Astrocyte (in vitro differentiated cells and primary cell): ENCODE data around the gene ARMC12.

Experiments used
- CTCF ChIP-seq: IDR thresholded peaks from 2 replicates; pipeline ENCODE4 v1.5.1; 2011; ENCODE audit warnings: low read depth, mild to moderate bottlenecking, inconsistent platforms, low read length, moderate library complexity; ENCODE audit not compliant: insufficient read depth
- EZH2 ChIP-seq: IDR thresholded peaks from 2 replicates; pipeline ENCODE4 v1.6.1; 2012; ENCODE audit warnings: mild to moderate bottlenecking, low read length, inconsistent platforms; ENCODE audit not compliant: insufficient read depth

- TF ChIP-seq CTCF (no peak), EZH2 (no peak)
Measured at GRCh38 chr6:35730745-35731413, 6.0 kb upstream of the ARMC12 start.
